ENCODE data around the gene FAM47E. TPM values are rescaled to one million over a fixed set of nuclear protein-coding genes. Genes with fewer than 3 reads are reported as not detected.

Gene FAM47E
- total RNA-seq, 1 donor from 2014 or later: 1.1 TPM

GRCh38 chr4:76326515-76326914 is 75.0 kb downstream of the FAM47E start:
- no peak overlapping the region for H3K4me3 Mint-ChIP-seq (ENCODE audit: unreplicated experiment)
- no peaks in the 10 kb centered on the region for H3K9me3 Mint-ChIP-seq (ENCODE audit: unreplicated experiment)
- peaks cover 1% of the 10 kb centered on the region for H3K27me3 Mint-ChIP-seq (ENCODE audit: unreplicated experiment)
- no peaks in the 10 kb centered on the region for H3K36me3 Mint-ChIP-seq (ENCODE audit: low read depth, unreplicated experiment)
- no peak for TF ChIP-seq CTCF (IDR thresholded peaks at IDR 0.05; ENCODE audit: unreplicated experiment)
- no peak for DNase-seq (ENCODE audit: low spot score)
- H3K4me1 Mint-ChIP-seq (ENCODE audit: unreplicated experiment): no peaks in the 10 kb centered on the region
- no peak overlapping the region for H3K27ac Mint-ChIP-seq (ENCODE audit: unreplicated experiment)

Other genes with a start within 250 kb of the FAM47E start
- gene CXCL9, start 244.2 kb upstream of the FAM47E start, total RNA-seq (ENCODE audit: unreplicated experiment): not detected
- gene CXCL10, start 228.2 kb upstream of the FAM47E start, total RNA-seq (ENCODE audit: unreplicated experiment): not detected
- not detected for gene CXCL11, start 215.7 kb upstream of the FAM47E start, total RNA-seq (ENCODE audit: unreplicated experiment)
- gene ART3, start 177.0 kb upstream of the FAM47E start, total RNA-seq (ENCODE audit: unreplicated experiment): not detected
- gene NUP54, start 103.3 kb upstream of the FAM47E start, total RNA-seq (ENCODE audit: unreplicated experiment): 44.2 TPM
- gene SCARB2, start 37.9 kb upstream of the FAM47E start, total RNA-seq (ENCODE audit: unreplicated experiment): 181 TPM
- gene STBD1, start 55.0 kb downstream of the FAM47E start, total RNA-seq (ENCODE audit: unreplicated experiment): 1.8 TPM
- gene CCDC158, start 169.4 kb downstream of the FAM47E start, total RNA-seq (ENCODE audit: unreplicated experiment): not detected
- 7.9 TPM for gene SHROOM3, start 183.5 kb downstream of the FAM47E start, total RNA-seq (ENCODE audit: unreplicated experiment)

All from endothelial cell (in vitro differentiated cells).